HG03521 (cell line): ENCODE data around the gene TEX11.
"Not testable (repeated sequence)": the region's sequence is repeated elsewhere in the genome, so short reads cannot be mapped to it uniquely, and the experiment has no call there.

ENCODE experiments used
- ATAC-seq: cut with Tn5 transposase; IDR thresholded peaks from one replicate; pipeline ENCODE4 v1.9.1; 2021; ENCODE audit warnings: mild to moderate bottlenecking, moderate library complexity; ENCODE audit not compliant: unreplicated experiment

TEX11 gene

GRCh38 chrX:70762285-70762684, 146.2 kb downstream of the TEX11 start:
- no peak for ATAC-seq

DNA sequence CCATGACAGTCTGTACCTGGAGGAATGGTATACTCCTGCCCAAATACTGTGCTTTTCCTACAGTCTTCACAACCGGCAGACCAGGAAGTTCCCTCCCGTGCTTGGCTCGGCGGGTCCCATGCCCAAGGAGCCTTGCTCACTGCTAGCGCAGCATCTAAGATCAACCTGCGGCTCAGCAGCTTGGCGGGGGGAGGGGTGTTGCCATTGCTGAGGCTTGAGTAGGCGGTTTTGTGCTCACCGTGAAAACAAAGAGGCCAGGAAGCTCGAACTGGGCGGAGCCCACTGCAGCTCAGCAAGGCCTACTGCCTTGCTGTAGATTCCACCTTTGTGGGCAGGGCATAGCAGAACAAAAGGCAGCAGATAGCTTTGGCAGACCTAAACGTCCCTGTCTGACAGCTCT, 152.7 kb downstream of the TEX11 start:
- no peak for ATAC-seq

GRCh38 chrX:70754169-70754848, 154.2 kb downstream of the TEX11 start:
- ATAC-seq = no peak

DNA sequence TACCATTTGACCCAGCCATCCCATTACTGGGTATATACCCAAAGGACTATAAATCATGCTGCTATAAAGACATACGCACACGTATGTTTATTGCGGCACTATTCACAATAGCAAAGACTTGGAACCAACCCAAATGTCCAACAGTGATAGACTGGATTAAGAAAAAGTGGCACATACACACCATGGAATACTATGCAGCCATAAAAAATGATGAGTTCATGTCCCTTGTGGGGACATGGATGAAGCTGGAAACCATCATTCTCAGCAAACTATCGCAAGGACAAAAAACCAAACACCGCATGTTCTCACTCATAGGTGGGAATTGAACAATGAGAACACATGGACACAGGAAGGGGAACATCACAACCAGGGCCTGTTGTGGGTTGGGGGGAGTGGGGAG, 174.7 kb downstream of the TEX11 start:
- not testable (repeated sequence) for ATAC-seq

DNA sequence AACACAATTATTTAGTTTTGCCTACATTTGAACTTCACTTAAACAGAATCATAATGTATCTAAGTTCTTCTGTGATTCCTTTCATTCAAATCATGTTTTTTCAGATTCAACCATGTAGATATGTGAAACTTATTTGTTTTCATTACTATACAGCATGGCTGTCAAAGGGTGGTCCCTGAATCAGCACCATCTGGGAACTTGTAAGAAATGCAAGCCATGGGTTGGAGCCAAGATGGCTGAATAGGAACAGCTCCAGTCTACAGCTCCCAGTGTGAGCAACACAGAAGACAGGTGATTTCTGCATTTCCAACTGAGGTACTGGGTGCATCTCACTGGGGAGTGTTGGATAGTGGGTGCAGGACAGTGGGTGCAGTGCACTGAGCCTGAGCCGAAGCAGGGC, 180.6 kb downstream of the TEX11 start:
- ATAC-seq = not testable (repeated sequence)

- no peak for ATAC-seq
Measured at GRCh38 chrX:70720721-70721120, 187.8 kb downstream of the TEX11 start.

DNA sequence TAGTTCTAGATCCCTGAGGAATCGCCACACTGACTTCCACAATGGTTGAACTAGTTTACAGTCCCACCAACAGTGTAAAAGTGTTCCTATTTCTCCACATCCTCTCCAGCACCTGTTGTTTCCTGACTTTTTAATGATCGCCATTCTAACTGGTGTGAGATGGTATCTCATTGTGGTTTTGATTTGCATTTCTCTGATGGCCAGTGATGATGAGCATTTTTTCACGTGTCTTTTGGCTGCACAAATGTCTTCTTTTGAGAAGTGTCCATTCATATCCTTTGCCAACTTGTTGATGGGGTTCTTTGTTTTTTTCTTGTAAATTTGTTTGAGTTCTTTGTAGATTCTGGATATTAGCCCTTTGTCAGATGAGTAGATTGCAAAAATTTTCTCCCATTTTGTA, 197.2 kb downstream of the TEX11 start:
- not testable (repeated sequence) for ATAC-seq

DNA sequence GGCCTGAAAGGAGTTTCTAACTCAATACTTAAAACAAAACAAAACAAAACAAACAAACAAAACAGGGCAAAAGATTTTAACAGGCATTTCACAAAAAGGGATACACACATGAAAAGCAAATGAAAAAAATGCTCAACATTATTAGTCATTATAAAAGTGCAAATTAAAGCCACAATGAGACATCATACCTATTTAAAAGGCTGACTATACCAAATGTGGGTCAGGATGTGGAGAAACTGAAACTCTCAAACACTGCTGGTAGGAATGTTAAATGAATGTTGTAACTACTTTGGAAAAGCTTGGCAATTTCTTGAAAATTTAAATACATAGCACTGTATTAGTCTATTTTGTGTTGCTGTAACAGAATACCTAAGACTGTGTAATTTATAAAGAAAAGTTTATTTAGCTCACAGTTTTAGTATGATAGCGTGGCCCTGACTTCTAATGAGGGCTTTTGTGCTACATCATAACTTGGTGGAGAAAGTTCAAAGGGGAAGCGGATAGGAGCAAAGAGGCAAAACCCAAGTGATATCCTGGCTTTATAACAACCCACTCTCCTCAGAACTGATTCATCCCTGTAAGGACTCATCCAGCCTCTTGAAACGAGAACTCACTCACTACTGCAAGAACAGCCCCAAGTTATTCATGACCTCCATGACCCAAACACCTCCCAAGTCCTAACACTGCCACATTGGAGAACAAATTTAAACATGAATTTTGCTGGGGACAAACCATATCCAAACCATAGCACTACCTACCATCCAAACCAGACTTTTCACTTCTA, 214.0 kb downstream of the TEX11 start:
- no peak for ATAC-seq

DNA sequence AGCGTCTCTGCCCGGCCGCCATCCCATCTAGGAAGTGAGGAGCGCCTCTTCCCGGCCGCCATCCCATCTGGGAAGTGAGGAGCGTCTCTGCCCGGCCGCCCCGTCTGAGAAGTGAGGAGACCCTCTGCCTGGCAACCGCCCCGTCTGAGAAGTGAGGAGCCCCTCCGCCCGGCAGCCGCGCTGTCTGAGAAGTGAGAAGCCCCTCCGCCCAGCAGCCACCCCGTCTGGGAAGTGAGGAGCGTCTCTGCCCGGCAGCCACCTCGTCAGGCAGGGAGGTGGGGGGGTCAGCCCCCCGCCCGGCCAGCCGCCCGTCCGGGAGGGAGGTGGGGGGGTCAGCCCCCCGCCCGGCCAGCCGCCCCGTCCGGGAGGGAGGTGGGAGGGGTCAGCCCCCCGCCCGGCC, 229.1 kb downstream of the TEX11 start:
- ATAC-seq = not testable (repeated sequence)

DNA sequence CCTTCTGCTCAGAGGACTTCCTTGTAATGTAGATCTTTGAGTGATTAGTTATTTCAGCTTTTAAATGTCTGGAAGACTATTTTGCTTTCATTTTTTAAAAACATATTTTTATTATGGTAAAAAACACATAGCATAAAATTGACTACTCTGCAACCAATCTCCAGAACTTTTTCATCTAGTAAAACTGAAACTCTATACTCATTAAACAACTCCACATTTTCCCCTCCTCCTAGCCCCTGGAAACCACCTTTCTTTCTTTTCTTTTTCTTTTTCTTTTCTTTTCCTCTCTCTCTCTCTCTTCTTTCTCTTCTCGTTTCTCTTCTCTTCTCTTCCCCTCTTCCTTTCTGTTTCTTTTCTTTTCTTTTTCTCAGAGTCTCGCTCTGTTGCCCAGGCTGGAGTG, 233.2 kb downstream of the TEX11 start:
- ATAC-seq = no peak

DNA sequence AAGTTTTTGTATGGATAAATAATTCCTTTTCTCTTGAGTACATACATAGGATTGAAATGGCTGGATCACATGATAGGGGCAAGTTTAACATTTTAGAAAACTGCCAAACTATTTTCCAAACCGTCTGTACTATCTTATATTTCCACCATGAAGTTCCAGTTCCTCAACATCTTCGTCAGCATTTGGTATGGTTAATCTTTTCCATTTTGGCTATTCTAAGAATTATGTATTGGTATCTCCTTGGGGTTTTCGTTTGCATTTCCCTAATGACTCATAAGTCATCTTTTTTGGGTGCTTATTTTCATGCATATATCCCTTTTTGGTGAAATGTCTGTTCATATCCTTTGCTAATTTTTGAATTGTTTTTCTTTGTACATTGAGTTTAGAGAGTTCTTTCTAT, 236.2 kb downstream of the TEX11 start:
- no peak for ATAC-seq

DNA sequence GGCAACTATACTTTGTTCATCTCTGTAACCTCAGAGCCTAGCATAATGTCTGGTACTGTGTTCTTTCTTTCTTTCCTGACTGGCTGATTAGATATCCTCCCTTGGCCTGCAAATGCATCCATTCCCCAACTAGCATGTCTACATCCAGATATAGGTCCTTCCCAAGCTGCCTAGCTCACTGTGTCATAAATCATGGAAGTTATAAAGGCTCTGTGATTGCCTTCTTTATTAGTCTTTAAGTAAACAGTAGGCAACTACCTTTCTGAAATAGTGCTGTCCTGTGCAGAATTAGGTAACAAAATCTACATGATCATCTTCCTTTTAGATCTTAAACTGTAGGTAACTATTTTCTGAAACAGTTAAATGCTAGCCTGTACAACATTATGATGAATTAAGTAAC, 239.4 kb downstream of the TEX11 start:
- no peak for ATAC-seq

DNA sequence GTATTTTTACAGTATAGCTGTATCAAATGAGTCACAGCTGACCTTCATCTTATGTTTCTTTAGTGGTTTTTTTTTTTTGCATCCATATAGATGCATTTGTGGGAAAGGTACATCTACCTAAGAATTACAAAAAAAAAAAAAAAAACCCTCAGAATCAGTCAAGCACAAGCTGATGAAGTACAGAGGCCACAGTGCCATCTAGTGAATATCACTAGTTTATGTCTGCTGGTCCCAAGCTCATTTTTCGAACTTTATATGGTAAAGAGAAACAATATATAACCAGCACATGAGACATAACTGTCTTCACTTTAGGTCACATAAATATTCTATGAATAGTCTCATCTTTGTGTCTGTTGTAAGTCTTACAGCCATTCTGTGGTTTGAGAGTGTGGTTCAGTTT, 243.8 kb downstream of the TEX11 start:
- no peak for ATAC-seq

GRCh38 chrX:70661124-70661523, 247.4 kb downstream of the TEX11 start:
- not testable (repeated sequence) for ATAC-seq

DNA sequence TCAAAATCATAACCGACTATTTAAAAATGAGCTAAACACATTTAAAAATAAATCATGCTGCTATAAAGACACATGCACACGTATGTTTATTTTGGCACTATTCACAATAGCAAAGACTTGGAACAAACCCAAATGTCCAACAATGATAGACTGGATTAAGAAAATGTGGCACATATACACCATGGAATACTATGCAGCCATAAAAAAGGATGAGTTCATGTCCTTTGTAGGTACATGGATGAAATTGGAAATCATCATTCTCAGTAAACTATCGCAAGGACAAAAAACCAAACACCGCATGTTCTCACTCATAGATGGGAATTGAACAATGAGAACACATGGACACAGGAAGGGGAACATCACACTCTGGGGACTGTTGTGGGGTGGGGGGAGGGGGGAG, 251.0 kb downstream of the TEX11 start:
- not testable (repeated sequence) for ATAC-seq

DNA sequence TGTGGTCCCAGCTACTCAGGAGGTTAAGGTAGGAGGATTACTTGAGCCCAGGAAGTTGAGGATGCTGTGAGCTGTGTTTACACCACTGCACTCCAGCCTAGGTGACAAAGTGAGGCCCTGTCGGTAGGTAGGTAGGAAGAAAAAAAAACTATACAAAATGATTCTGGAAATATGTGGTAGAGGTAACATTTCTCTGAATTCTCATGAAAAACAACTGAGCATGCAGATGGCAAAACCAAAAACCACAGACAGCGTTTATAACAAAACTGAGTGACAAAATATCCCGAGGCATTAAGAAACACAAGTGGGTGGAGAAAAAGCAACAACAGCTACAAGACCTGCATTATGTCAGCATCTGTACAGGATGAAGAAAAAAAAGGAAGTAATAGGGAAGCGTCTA, 252.2 kb downstream of the TEX11 start:
- no peak for ATAC-seq

- ATAC-seq = not testable (repeated sequence)
Measured at GRCh38 chrX:70647910-70648309, 260.6 kb downstream of the TEX11 start.

GRCh38 chrX:70636218-70636617, 272.3 kb downstream of the TEX11 start:
- ATAC-seq = no peak

DNA sequence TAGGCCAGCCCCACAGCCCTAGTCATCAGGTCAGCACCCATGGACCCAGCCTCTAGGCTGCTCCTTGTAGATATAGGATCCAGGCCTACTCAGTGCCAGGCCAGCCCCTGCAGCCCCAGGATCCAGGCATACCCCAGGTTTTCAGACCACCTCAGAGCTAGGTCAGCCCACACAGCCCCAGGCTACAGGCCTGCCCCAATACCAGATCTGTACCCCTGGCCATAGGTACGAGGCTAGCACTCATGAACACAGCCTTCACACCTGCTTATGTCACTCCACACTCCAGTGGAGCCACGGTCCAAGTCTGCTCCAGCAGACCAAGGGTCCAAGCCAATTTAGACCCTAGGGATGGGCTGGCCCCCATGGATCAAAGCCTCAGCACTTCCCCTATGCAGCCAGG, 272.8 kb downstream of the TEX11 start:
- no peak for ATAC-seq

DNA sequence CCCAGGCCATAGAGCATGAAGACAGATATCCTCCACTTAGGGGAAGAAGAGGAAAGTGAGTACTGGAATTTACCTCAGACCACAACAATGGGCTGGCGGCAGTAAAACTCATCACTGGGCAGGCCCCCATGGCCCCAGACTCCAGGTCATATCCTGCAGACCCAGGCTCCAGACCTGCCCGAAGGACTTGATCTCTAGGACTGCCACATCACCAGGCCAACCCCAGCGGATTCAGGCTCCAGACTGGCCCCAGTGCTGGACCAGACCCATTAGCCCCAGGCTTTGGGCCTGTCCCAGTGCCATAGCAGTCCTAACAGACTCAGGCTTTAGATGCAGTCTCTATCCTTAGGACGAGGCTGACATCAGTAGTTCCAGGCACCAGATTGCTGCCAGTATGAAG, 273.3 kb downstream of the TEX11 start:
- no peak for ATAC-seq

DNA sequence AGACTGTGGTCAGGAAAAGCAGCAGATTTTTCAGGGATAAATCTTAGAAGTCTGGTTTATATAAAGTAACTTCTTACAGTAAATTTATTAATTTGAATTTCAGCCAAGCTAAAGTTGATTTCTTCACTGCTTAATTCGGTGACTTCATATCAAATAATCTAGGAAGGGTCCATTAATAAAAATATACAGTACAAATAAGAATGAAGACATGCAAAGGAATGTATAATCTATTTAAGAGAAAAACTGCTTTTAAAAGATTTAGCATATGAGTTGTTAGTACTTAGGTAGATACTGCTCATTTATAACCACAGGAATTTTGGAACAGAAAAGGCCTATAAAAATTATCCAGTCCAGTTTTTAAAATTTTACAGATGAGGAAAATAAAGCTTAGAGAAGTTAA, 286.8 kb downstream of the TEX11 start:
- ATAC-seq = no peak

DNA sequence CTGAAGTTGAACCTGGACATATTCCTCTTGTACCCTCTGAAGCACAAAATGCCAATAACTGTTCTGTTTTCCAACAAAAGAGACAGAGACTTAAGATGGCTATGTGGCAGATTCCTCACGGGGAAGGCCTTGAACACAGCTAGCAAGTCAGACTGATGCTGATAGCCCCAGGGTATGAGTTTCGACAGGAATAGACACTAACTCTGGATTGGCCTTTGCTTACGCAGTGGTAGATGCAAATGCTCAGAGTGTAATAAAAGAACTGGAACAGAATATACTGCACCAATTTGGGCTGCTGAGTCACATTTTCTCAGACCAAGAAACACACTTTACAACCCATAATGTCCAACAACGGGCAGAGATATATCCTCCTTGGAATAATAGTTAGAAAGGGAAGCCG, 290.0 kb downstream of the TEX11 start:
- no peak for ATAC-seq

DNA sequence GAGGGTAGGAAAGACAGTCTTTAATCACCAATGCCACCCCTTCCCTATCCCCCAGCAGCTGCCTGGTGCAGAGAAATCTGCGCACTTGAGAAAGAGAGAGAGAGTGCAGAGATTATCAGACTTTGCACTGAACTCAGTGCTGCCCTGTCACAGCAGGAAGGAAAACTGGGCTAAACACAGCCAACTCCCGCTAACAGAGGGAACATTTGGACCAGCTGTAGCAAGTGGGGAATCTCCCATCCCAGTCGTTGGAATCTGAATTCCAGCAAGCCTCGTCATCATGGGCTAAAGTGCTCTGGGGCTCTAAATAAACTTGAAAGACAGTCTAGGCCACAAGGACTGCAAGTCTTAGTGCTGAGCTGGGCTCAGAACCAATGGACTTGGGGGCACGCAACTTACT, 295.2 kb downstream of the TEX11 start:
- ATAC-seq = no peak
